SK-N-SH (cell line): ENCODE results near the gene PTPN20. TPM values are rescaled to one million over a fixed set of nuclear protein-coding genes. Genes with fewer than 3 reads are reported as not detected.

ENCODE experiments used
- CTCF ChIA-PET: fragments of 300-600, 350-600 bp; formaldehyde crosslinking; extraction: SDS; loops from one replicate; lab custom pipeline; 2021; lab: Yijun Ruan, JAX
- POLR2A ChIA-PET: fragments of 350-600 bp; sonication (Branson Sonifier 250); formaldehyde crosslinking; extraction: SDS; loops from one replicate; lab custom pipeline; 2020; ENCODE audit warnings: antibody characterized with exemption, inconsistent platforms; lab: Yijun Ruan, JAX
- DNase-seq: peaks from one replicate; pipeline ENCODE4 v3.0.0; 2012
- H2AFZ ChIP-seq: fragments of 200-600 bp; sonication (generic); 2 replicates; pipeline ENCODE4 v1.8.1; 2016; ENCODE audit warnings: antibody characterized with exemption, mild to moderate bottlenecking, low read depth
- H3F3A ChIP-seq: fragments of 200-600 bp; sonication (generic); replicated peaks from 2 replicates; pipeline ENCODE3; 2016; ENCODE audit warnings: antibody characterized with exemption, mild to moderate bottlenecking; ENCODE audit not compliant: insufficient read depth
- H3K27ac ChIP-seq, 2 experiments: fragments of 200-500 bp in 1 of 2; fragments of 200-600 bp in 1 of 2; sonication (Bioruptor generic) in 1 of 2; sonication (generic), shearing (Covaris generic) in 1 of 2; 2 replicates each; pipeline versions ENCODE4 v1.5.1 to v1.6.1; 2014 to 2016; ENCODE audit warnings: low read depth in 2 of 2, inconsistent platforms in 1 of 2, low read length in 1 of 2, mild to moderate bottlenecking in 1 of 2, mixed read lengths in 1 of 2
- H3K27me3 ChIP-seq: fragments of 200-600 bp; sonication (generic), shearing (Covaris generic); 2 replicates; pipeline ENCODE4 v1.6.1; 2016; ENCODE audit warnings: mixed run types; ENCODE audit not compliant: insufficient read depth
- H3K36me3 ChIP-seq, 2 experiments: fragments of 200-500 bp in 1 of 2; fragments of 200-600 bp in 1 of 2; sonication (Bioruptor generic) in 1 of 2; sonication (generic) in 1 of 2; replicated peaks in 1 of 2; 2 replicates each; pipeline versions ENCODE3 to v1.5.1; 2014 to 2016; ENCODE audit warnings: low read length in 1 of 2, mild to moderate bottlenecking in 1 of 2; ENCODE audit not compliant: insufficient read depth in 2 of 2, control insufficient read depth in 1 of 2
- H3K4me1 ChIP-seq, 2 experiments: fragments of 200-500 bp in 1 of 2; fragments of 200-600 bp in 1 of 2; sonication (Bioruptor generic) in 1 of 2; sonication (generic), shearing (Covaris generic) in 1 of 2; 2 replicates each; pipeline versions ENCODE4 v1.5.1 to v1.6.1; 2014 to 2016; ENCODE audit warnings: low read depth in 1 of 2, low read length in 1 of 2, mixed run types in 1 of 2; ENCODE audit not compliant: insufficient read depth in 2 of 2, control insufficient read depth in 1 of 2
- H3K4me2 ChIP-seq: fragments of 200-600 bp; sonication (generic), shearing (Covaris generic); 2 replicates; pipeline ENCODE4 v1.6.1; 2017; ENCODE audit warnings: mixed run types
- H3K4me3 ChIP-seq, 2 experiments: fragments of 200-500 bp in 1 of 2; fragments of 200-600 bp in 1 of 2; sonication (Bioruptor generic) in 1 of 2; sonication (generic), shearing (Covaris generic) in 1 of 2; 2 replicates each; pipeline versions ENCODE4 v1.5.1 to v1.8.1; 2014 to 2016; ENCODE audit warnings: low read depth in 2 of 2, inconsistent platforms in 1 of 2, low read length in 1 of 2, mild to moderate bottlenecking in 1 of 2, mixed read lengths in 1 of 2, moderate library complexity in 1 of 2
- H3K79me2 ChIP-seq: fragments of 200-600 bp; sonication (generic); 2 replicates; pipeline ENCODE4 v1.8.1; 2017; ENCODE audit warnings: mild to moderate bottlenecking; ENCODE audit not compliant: insufficient read depth
- H3K9ac ChIP-seq: fragments of 200-600 bp; sonication (generic); 2 replicates; pipeline ENCODE4 v1.6.1; 2017; ENCODE audit warnings: mixed run types
- H3K9me2 ChIP-seq: fragments of 200-600 bp; sonication (generic); 2 replicates; pipeline ENCODE4 v1.6.1; 2017; ENCODE audit warnings: mixed run types
- H3K9me3 ChIP-seq: fragments of 200-600 bp; sonication (generic); 2 replicates; pipeline ENCODE4 v1.6.1; 2017; ENCODE audit warnings: mixed run types, mild to moderate bottlenecking, moderate library complexity
- H4K20me1 ChIP-seq: fragments of 200-600 bp; sonication (generic); 2 replicates; pipeline ENCODE4 v1.6.1; 2017; ENCODE audit warnings: mild to moderate bottlenecking, mixed run types; ENCODE audit not compliant: insufficient read depth
- EP300 ChIP-seq, 2 experiments: IDR thresholded peaks; 2 replicates each; pipeline versions ENCODE4 v1.4.0 to v1.6.1; 2012; ENCODE audit warnings: borderline replicate concordance in 1 of 2, low read depth in 1 of 2, low read length in 1 of 2
- PBX3 ChIP-seq: IDR thresholded peaks from 2 replicates; pipeline ENCODE4; 2012
- WGBS: methylation state at CpG from one replicate; pipeline ENCODE4 v1.1.6; 2017; ENCODE audit warnings: low lambda C conversion rate; 5-methylcytosine and 5-hydroxymethylcytosine counted together
- polyA plus RNA-seq, 3 experiments: library from polyadenylated mRNA; depleted of rRNA; stranded (reverse); fragments of >200 nt; gene quantifications; 2 replicates each; pipeline ENCODE4 v1.2.3, GENCODE V29; 2012

PTPN20 gene
- polyA plus RNA-seq, 1 of the 3 experiments (the other 2 are of a cell fraction): 0.36 TPM

- no peak overlapping the region; a peak in 1 of 4 replicates for H3K27ac ChIP-seq
- H3K4me3 ChIP-seq: no peak overlapping the region
- no peak for TF ChIP-seq PBX3
- no peak for TF ChIP-seq EP300 (IDR thresholded peaks at IDR 0.05; ENCODE audit: borderline replicate concordance in 1 of 2, low read depth in 1 of 2, low read length in 1 of 2)
- CTCF ChIA-PET: interaction anchor here (1.8 kb wide), 1 partner anchor 27 kb away, joined by 7 read pairs; no protein-coding TSS in a partner anchor
- WGBS: 33% methylated on average over 5 of the region's 5 CpGs
- no peaks in the 10 kb centered on the region; the same call in 1 of the 2 replicates for H3K27me3 ChIP-seq
- H3K4me1 ChIP-seq: peaks cover 0 to 33% of the 10 kb centered on the region in 2 experiments; a peak in 1 of 4 replicates
- H4K20me1 ChIP-seq: no peaks in the 10 kb centered on the region
- no peak overlapping the region for H3K4me2 ChIP-seq
- no peak for DNase-seq
- no peak overlapping the region for H2AFZ ChIP-seq
- no peaks in the 10 kb centered on the region for H3K79me2 ChIP-seq
- POLR2A ChIA-PET: no interaction called here
- H3K9me3 ChIP-seq: no peaks in the 10 kb centered on the region
- H3K36me3 ChIP-seq: no peaks in the 10 kb centered on the region
- no peak overlapping the region for H3K9ac ChIP-seq
- no peaks in the 10 kb centered on the region for H3K9me2 ChIP-seq
- H3F3A ChIP-seq: no peaks in the 10 kb centered on the region
Observed at GRCh38 chr10:47051741-47052238, 140.6 kb downstream of the PTPN20 start.
